Measurements from ENCODE around the gene GGTLC2. TPM values are rescaled to one million over a fixed set of nuclear protein-coding genes. Genes with fewer than 3 reads are reported as not detected.
"Not testable (repeated sequence)": the region's sequence is repeated elsewhere in the genome, so short reads cannot be mapped to it uniquely, and the experiment has no call there.

The GGTLC2 gene
- total RNA-seq, 1 donor from 2014 or later: not detected

- no peaks in the 10 kb centered on the region for H3K9me3 ChIP-seq (ENCODE audit: control insufficient read depth in 3 of 3, low read length in 3 of 3)
- H3K36me3 ChIP-seq (ENCODE audit: control insufficient read depth in 3 of 3, insufficient read depth in 3 of 3, low read length in 3 of 3): no peaks in the 10 kb centered on the region
- no peak overlapping the region for H3K4me3 ChIP-seq (ENCODE audit: low read length in 3 of 3)
- no peak overlapping the region for H3K9ac ChIP-seq (ENCODE audit: low read depth in 1 of 3, low read length in 3 of 3)
- peaks cover 0 to 3% (median 0%) of the 10 kb centered on the region in 3 donors for H3K4me1 ChIP-seq (ENCODE audit: control insufficient read depth in 3 of 3, insufficient read depth in 3 of 3, low read length in 3 of 3)
- no peak overlapping the region for H3K27ac ChIP-seq (ENCODE audit: low read depth, low read length)
- H3K27me3 ChIP-seq (ENCODE audit: control insufficient read depth in 3 of 3, insufficient read depth in 3 of 3, low read length in 3 of 3): peaks cover 6 to 20% (median 7%) of the 10 kb centered on the region in 3 donors
Observed at GRCh38 chr22:22680396-22680795, 36.0 kb downstream of the GGTLC2 start.

- H3K4me3 ChIP-seq (ENCODE audit: low read length in 3 of 3): no peak overlapping the region
- no peaks in the 10 kb centered on the region for H3K9me3 ChIP-seq (ENCODE audit: control insufficient read depth in 3 of 3, low read length in 3 of 3)
- H3K27me3 ChIP-seq (ENCODE audit: control insufficient read depth in 3 of 3, insufficient read depth in 3 of 3, low read length in 3 of 3): peaks cover 6 to 16% (median 7%) of the 10 kb centered on the region in 3 donors
- no peak overlapping the region for H3K9ac ChIP-seq (ENCODE audit: low read depth in 1 of 3, low read length in 3 of 3)
- H3K27ac ChIP-seq (ENCODE audit: low read depth, low read length): no peak overlapping the region
- H3K4me1 ChIP-seq (ENCODE audit: control insufficient read depth in 3 of 3, insufficient read depth in 3 of 3, low read length in 3 of 3): peaks cover 0 to 3% (median 0%) of the 10 kb centered on the region in 3 donors
- no peaks in the 10 kb centered on the region for H3K36me3 ChIP-seq (ENCODE audit: control insufficient read depth in 3 of 3, insufficient read depth in 3 of 3, low read length in 3 of 3)
Observed at GRCh38 chr22:22681221-22681739, 36.9 kb downstream of the GGTLC2 start.

- no peak overlapping the region for H3K27ac ChIP-seq (ENCODE audit: low read depth, low read length)
- H3K4me3 ChIP-seq (ENCODE audit: low read length in 3 of 3): no peak overlapping the region
- H3K4me1 ChIP-seq (ENCODE audit: control insufficient read depth in 3 of 3, insufficient read depth in 3 of 3, low read length in 3 of 3): peaks cover 0 to 3% (median 0%) of the 10 kb centered on the region in 3 donors
- no peaks in the 10 kb centered on the region for H3K36me3 ChIP-seq (ENCODE audit: control insufficient read depth in 3 of 3, insufficient read depth in 3 of 3, low read length in 3 of 3)
- H3K9ac ChIP-seq (ENCODE audit: low read depth in 1 of 3, low read length in 3 of 3): no peak overlapping the region
- peaks cover 6 to 14% (median 7%) of the 10 kb centered on the region in 3 donors for H3K27me3 ChIP-seq (ENCODE audit: control insufficient read depth in 3 of 3, insufficient read depth in 3 of 3, low read length in 3 of 3)
- no peaks in the 10 kb centered on the region for H3K9me3 ChIP-seq (ENCODE audit: control insufficient read depth in 3 of 3, low read length in 3 of 3)
Observed at GRCh38 chr22:22682196-22682595, 37.8 kb downstream of the GGTLC2 start.

- no peaks in the 10 kb centered on the region for H3K9me3 ChIP-seq (ENCODE audit: control insufficient read depth in 3 of 3, low read length in 3 of 3)
- no peak overlapping the region for H3K9ac ChIP-seq (ENCODE audit: low read depth in 1 of 3, low read length in 3 of 3)
- peaks cover 6 to 11% (median 7%) of the 10 kb centered on the region in 3 donors for H3K27me3 ChIP-seq (ENCODE audit: control insufficient read depth in 3 of 3, insufficient read depth in 3 of 3, low read length in 3 of 3)
- H3K4me1 ChIP-seq (ENCODE audit: control insufficient read depth in 3 of 3, insufficient read depth in 3 of 3, low read length in 3 of 3): peaks cover 0 to 3% (median 0%) of the 10 kb centered on the region in 3 donors
- H3K36me3 ChIP-seq (ENCODE audit: control insufficient read depth in 3 of 3, insufficient read depth in 3 of 3, low read length in 3 of 3): no peaks in the 10 kb centered on the region
- no peak overlapping the region for H3K4me3 ChIP-seq (ENCODE audit: low read length in 3 of 3)
- H3K27ac ChIP-seq (ENCODE audit: low read depth, low read length): no peak overlapping the region
Observed at GRCh38 chr22:22682807-22683667, 38.6 kb downstream of the GGTLC2 start.

GRCh38 chr22:22683668-22684361 lies 39.4 kb downstream of the GGTLC2 start:
- H3K27me3 ChIP-seq (ENCODE audit: control insufficient read depth in 3 of 3, insufficient read depth in 3 of 3, low read length in 3 of 3): peaks cover 3 to 13% (median 6%) of the 10 kb centered on the region in 3 donors
- no peak overlapping the region for H3K9ac ChIP-seq (ENCODE audit: low read depth in 1 of 3, low read length in 3 of 3)
- H3K27ac ChIP-seq (ENCODE audit: low read depth, low read length): no peak overlapping the region
- no peak overlapping the region for H3K4me3 ChIP-seq (ENCODE audit: low read length in 3 of 3)
- H3K4me1 ChIP-seq (ENCODE audit: control insufficient read depth in 3 of 3, insufficient read depth in 3 of 3, low read length in 3 of 3): peaks cover 0 to 3% (median 0%) of the 10 kb centered on the region in 3 donors
- no peaks in the 10 kb centered on the region for H3K36me3 ChIP-seq (ENCODE audit: control insufficient read depth in 3 of 3, insufficient read depth in 3 of 3, low read length in 3 of 3)
- H3K9me3 ChIP-seq (ENCODE audit: control insufficient read depth in 3 of 3, low read length in 3 of 3): no peaks in the 10 kb centered on the region

GRCh38 chr22:22684580-22685561 lies 40.5 kb downstream of the GGTLC2 start:
- H3K4me1 ChIP-seq (ENCODE audit: control insufficient read depth in 3 of 3, insufficient read depth in 3 of 3, low read length in 3 of 3): peaks cover 0 to 3% (median 0%) of the 10 kb centered on the region in 3 donors
- H3K9me3 ChIP-seq (ENCODE audit: control insufficient read depth in 3 of 3, low read length in 3 of 3): no peaks in the 10 kb centered on the region
- H3K9ac ChIP-seq (ENCODE audit: low read depth in 1 of 3, low read length in 3 of 3): no peak overlapping the region
- no peaks in the 10 kb centered on the region for H3K36me3 ChIP-seq (ENCODE audit: control insufficient read depth in 3 of 3, insufficient read depth in 3 of 3, low read length in 3 of 3)
- peaks cover 3 to 11% (median 4%) of the 10 kb centered on the region in 3 donors for H3K27me3 ChIP-seq (ENCODE audit: control insufficient read depth in 3 of 3, insufficient read depth in 3 of 3, low read length in 3 of 3)
- no peak overlapping the region for H3K27ac ChIP-seq (ENCODE audit: low read depth, low read length)
- no peak overlapping the region for H3K4me3 ChIP-seq (ENCODE audit: low read length in 3 of 3)

- Histone ChIP-seq H3K4me1 (ENCODE audit: control insufficient read depth in 3 of 3, insufficient read depth in 3 of 3, low read length in 3 of 3) (peaks cover 0 to 3% (median 0%) of the 10 kb centered on the region in 3 donors), H3K4me3 (ENCODE audit: low read length in 3 of 3) (no peak overlapping the region), H3K36me3 (ENCODE audit: control insufficient read depth in 3 of 3, insufficient read depth in 3 of 3, low read length in 3 of 3) (no peaks in the 10 kb centered on the region), H3K27ac (ENCODE audit: low read depth, low read length) (no peak overlapping the region), H3K9me3 (ENCODE audit: control insufficient read depth in 3 of 3, low read length in 3 of 3) (no peaks in the 10 kb centered on the region), H3K9ac (ENCODE audit: low read depth in 1 of 3, low read length in 3 of 3) (no peak overlapping the region), H3K27me3 (ENCODE audit: control insufficient read depth in 3 of 3, insufficient read depth in 3 of 3, low read length in 3 of 3) (peaks cover 3 to 4% (median 4%) of the 10 kb centered on the region in 3 donors)
Observed at GRCh38 chr22:22685586-22685985, 41.2 kb downstream of the GGTLC2 start.

- not testable (repeated sequence) for H3K27me3 ChIP-seq (ENCODE audit: control insufficient read depth in 3 of 3, insufficient read depth in 3 of 3, low read length in 3 of 3); H3K4me1 ChIP-seq (ENCODE audit: control insufficient read depth in 3 of 3, insufficient read depth in 3 of 3, low read length in 3 of 3); H3K36me3 ChIP-seq (ENCODE audit: control insufficient read depth in 3 of 3, insufficient read depth in 3 of 3, low read length in 3 of 3); H3K9me3 ChIP-seq (ENCODE audit: control insufficient read depth in 3 of 3, low read length in 3 of 3); H3K9ac ChIP-seq (ENCODE audit: low read depth in 1 of 3, low read length in 3 of 3); H3K27ac ChIP-seq (ENCODE audit: low read depth, low read length); H3K4me3 ChIP-seq (ENCODE audit: low read length in 3 of 3)
Observed at GRCh38 chr22:22686202-22687115, 42.0 kb downstream of the GGTLC2 start.

All from skeletal muscle tissue (tissue), 4 donors.